ENCODE results near the gene YTHDF2. TPM values are rescaled to one million over a fixed set of nuclear protein-coding genes. Genes with fewer than 3 reads are reported as not detected.

YTHDF2 gene
- total and polyA plus RNA-seq, 7 donors, result 30.3 to 55.1 (median 48.7) TPM

GRCh38 chr1:28812669-28813468, 76.1 kb downstream of the YTHDF2 start:
- TF ChIP-seq CTCF (IDR thresholded peaks at IDR 0.05), result no peak
- DNase-seq, result no peak
- 18 to 23% (median 21%) methylated on average over 34 of the region's 34 CpGs for WGBS, 3 donors
- H3K27me3 ChIP-seq (ENCODE audit: insufficient read depth in 3 of 3, low read length in 2 of 3), result peaks cover 5 to 54% (median 10%) of the 10 kb centered on the region in 3 donors
- intact Hi-C loops (cut with DNase I), result no loop called here
- no peaks in the 10 kb centered on the region for H3K36me3 ChIP-seq (ENCODE audit: insufficient read depth in 1 of 2, low read depth in 1 of 2)
- no peak overlapping the region for H3K4me3 ChIP-seq
- H3K27ac ChIP-seq, result no peak overlapping the region
- no peaks in the 10 kb centered on the region for H3K4me1 ChIP-seq
- no peaks in the 10 kb centered on the region for H3K9me3 ChIP-seq
- no peak for ATAC-seq

- Histone ChIP-seq H3K4me1 (no peaks in the 10 kb centered on the region), H3K4me3 (no peak overlapping the region), H3K9me3 (no peaks in the 10 kb centered on the region), H3K36me3 (ENCODE audit: insufficient read depth in 1 of 2, low read depth in 1 of 2) (no peaks in the 10 kb centered on the region), H3K27me3 (ENCODE audit: insufficient read depth in 3 of 3, low read length in 2 of 3) (peaks cover 5 to 54% (median 10%) of the 10 kb centered on the region in 3 donors), H3K27ac (no peak overlapping the region)
- DNase-seq (no peak), ATAC-seq (no peak)
- WGBS, 3 donors, result 85 to 92% (median 89%) methylated on average over 15 of the region's 15 CpGs
- intact Hi-C loops (cut with DNase I), result no loop called here
- no peak for TF ChIP-seq CTCF (IDR thresholded peaks at IDR 0.05)
Measured at GRCh38 chr1:28813931-28814465, 77.3 kb downstream of the YTHDF2 start.

- 43 to 44% (median 43%) methylated on average over 12 of the region's 12 CpGs for WGBS, 3 donors
- no peak for DNase-seq
- H3K4me3 ChIP-seq, result no peak overlapping the region
- no peak for TF ChIP-seq CTCF (IDR thresholded peaks at IDR 0.05)
- intact Hi-C loops (cut with DNase I), result no loop called here
- no peaks in the 10 kb centered on the region for H3K36me3 ChIP-seq (ENCODE audit: insufficient read depth in 1 of 2, low read depth in 1 of 2)
- H3K9me3 ChIP-seq, result no peaks in the 10 kb centered on the region
- ATAC-seq, result no peak
- H3K27ac ChIP-seq, result no peak overlapping the region
- H3K4me1 ChIP-seq, result no peaks in the 10 kb centered on the region
- peaks cover 4 to 42% (median 5%) of the 10 kb centered on the region in 3 donors for H3K27me3 ChIP-seq (ENCODE audit: insufficient read depth in 3 of 3, low read length in 2 of 3)
Measured at GRCh38 chr1:28815533-28816185, 78.9 kb downstream of the YTHDF2 start.

- Histone ChIP-seq H3K9me3 (no peaks in the 10 kb centered on the region), H3K4me3 (no peak overlapping the region), H3K4me1 (no peaks in the 10 kb centered on the region), H3K36me3 (ENCODE audit: insufficient read depth in 1 of 2, low read depth in 1 of 2) (no peaks in the 10 kb centered on the region), H3K27ac (no peak overlapping the region), H3K27me3 (ENCODE audit: insufficient read depth in 3 of 3, low read length in 2 of 3) (peaks cover 0 to 28% (median 5%) of the 10 kb centered on the region in 3 donors)
- TF ChIP-seq CTCF (IDR thresholded peaks at IDR 0.05), result no peak
- ATAC-seq (no peak), DNase-seq (no peak)
- 74 to 83% (median 78%) methylated on average over 7 of the region's 7 CpGs for WGBS, 3 donors
- intact Hi-C loops (cut with DNase I), result no loop called here
Measured at GRCh38 chr1:28817133-28817532, 80.4 kb downstream of the YTHDF2 start.
